ENCODE data around the gene PPP1R14B.
"Not testable (repeated sequence)": the region's sequence is repeated elsewhere in the genome, so short reads cannot be mapped to it uniquely, and the experiment has no call there.

The PPP1R14B gene

DNA sequence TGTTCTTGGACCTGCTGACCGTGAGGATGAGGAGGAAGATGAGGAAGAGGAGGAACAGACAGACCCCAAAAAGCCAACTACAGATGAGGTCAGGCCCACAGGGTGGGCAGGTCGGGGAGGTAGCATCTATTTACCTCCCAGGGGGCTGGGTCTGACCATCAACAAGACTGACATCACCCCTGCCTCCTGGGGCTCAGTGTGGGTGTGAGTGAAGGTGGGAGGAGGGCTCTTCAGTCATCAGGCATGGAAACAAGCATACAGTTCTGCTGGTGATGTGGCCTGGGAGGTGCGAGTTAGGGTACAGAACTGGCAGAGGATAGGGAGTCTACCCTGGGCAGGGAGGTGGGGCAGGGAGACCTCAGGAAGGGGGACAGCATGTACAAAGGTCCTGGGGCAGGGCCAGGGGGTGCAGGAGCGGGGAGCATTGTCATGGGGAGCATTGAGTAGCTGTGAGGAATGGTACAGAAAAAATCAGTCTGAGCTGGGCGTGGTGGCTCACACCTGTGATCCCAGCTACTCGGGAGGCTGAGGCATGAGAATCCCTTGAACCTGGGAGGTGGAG, 13.5 kb upstream of the PPP1R14B start:
- no peak for DNase-seq

DNA sequence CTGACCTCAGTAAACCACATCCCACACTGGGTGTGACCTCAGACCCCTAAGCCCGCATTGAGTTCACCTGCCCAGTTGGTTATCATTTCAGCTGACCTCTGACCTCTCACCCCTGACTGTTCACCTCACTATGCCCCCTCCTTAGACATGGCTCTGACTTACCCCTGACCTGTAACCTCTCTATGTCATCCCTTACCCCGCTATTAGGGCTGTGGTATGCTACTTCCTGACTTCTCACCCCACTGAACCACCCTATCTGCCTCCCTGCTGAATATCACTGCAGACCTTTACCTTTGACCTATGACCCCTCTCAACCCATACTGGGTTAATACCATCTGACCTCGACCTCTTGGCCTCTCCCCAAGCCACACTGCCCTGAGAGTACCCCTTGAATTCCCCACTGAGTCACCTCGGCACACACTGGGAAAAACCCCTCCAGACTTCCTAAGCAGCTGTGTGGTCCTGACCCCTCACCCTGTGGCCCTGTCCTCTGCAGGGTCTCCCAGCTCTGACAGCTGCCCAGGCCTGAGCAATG, 12.9 kb upstream of the PPP1R14B start:
- no peak for DNase-seq

DNA sequence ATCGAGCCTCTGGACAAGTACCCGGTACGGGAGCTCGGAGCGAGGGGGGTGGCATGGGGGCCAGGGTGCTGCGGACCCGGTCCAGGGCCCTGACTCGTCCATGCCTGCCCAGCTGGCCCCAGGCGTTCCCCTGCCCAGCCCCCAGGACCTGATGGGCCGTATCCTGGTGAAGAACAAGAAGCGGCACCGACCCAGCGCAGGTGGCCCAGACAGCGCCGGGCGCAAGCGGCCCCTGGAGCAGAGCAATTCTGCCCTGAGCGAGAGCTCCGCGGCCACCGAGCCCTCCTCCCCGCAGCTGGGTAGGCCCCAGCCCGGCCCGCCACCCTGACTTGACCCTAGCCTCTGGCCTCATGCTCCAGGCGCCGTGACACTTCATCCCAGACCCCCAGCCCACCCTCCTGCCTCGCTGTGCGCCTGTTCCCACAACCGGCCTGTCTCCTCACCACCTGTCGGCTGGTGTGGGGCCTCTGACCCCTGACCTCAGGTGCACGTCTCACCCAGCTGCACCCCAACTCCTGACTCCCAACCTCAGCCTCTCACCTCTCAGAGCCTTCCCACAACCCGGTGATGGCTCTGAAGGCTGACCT, 12.3 kb upstream of the PPP1R14B start:
- no peak for DNase-seq

DNA sequence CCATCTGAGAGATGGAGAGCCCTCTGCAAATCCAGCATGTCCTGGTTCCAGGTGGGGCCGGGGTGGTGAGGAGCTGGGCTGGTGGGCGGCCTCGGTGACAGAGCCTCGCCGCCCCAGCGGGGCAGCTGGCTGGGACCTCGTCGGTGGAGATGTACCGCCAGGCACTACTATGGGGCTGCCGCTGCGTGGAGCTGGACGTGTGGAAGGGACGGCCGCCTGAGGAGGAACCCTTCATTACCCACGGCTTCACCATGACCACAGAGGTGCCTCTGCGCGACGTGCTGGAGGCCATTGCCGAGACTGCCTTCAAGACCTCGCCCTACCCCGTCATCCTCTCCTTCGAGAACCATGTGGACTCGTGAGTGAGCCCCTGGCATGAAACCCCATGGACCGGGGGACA, 11.6 kb upstream of the PPP1R14B start:
- no peak for DNase-seq

DNA sequence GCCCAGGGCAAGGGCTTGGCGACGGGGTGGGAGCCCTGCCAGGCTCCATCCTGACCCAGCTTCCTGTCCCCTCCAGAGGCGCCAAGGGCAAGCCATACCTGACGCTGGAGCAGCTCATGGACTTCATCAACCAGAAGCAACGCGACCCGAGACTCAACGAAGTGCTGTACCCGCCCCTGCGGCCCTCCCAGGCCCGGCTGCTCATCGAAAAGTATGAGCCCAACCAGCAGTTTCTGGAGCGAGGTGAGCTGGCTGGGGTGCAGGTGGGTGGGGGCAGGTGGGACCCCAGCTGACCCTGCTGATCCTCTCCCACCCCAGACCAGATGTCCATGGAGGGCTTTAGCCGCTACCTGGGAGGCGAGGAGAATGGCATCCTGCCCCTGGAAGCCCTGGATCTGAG, 9.6 kb upstream of the PPP1R14B start:
- DNase-seq: no peak

DNA sequence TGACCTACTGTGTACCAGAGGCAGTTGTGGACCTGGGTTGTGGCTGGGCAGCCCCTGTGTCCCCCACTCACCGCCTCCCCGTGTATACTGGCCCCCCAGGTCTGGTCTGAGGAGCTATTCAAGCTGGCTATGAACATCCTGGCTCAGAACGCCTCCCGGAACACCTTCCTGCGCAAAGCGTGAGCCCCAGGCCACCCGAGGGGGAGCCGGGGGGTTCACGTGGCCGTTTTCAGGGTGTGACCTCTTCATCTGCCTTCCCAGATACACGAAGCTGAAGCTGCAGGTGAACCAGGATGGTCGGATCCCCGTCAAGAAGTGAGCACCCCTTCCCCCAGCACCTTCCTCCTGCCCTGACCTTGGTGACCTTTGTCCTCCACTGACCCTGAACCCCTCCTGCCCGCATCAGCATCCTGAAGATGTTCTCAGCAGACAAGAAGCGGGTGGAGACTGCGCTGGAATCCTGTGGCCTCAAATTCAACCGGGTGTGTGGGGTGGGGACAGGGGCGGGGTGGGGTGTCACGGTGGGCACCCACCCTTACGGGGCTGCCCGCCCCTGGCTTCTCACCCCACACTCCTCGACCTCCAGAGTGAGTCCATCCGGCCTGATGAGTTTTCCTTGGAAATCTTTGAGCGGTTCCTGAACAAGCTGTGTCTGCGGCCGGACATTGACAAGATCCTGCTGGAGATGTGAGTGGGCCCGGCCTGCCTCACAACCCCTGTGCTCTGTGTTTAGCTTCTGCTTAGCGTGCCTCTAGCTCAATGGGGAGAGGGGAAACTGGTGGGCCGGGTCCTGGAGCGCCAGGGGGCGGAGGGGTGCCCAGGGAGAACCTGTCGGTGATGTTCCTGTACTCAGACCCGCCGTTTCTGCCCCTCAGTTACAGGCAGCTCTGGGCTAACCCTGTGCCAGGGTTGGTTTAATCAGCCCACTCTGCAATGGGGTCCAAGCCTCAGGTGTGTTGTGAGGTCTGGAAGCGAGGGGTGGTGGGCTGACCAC, 8.7 kb upstream of the PPP1R14B start:
- DNase-seq: no peak

DNA sequence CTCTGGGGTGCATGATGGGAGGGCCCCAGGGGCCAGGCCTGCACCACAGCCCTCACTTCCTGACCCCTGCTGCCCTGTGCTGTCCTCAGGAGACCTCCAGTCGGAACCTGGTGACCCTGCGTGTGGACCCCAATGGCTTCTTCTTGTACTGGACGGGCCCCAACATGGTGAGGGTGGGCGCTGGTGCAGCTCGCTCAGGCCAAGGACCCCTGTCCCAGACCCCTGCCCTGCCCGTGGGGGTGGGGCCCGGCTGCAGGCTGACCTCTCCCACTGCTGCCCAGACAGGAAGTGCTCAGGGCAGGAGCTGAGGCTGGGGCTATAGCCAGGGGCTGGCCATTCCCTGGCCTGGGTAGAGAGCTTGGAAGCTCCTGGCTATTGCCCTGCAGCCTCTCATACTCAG, 7.6 kb upstream of the PPP1R14B start:
- no peak for DNase-seq

DNA sequence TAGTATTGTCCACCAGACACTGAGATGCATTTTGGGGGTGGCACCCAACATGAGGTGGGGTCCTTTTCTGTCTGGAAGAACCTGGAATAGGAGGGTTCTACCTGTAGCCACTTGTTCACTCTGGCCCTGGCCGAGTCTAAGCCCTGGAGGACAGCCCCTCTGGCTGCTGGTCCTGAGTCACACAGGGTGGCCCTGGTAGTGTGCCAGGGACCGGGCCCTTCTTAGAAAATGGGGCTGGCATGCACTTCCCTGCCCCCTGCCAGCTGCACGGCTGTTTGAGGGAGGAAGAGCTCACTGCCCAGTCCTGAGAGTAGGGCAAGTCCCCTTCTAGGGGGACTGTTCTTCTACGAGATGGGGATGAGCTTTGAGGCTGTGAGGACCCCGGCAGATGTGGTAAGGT, 6.7 kb upstream of the PPP1R14B start:
- no peak for DNase-seq

DNA sequence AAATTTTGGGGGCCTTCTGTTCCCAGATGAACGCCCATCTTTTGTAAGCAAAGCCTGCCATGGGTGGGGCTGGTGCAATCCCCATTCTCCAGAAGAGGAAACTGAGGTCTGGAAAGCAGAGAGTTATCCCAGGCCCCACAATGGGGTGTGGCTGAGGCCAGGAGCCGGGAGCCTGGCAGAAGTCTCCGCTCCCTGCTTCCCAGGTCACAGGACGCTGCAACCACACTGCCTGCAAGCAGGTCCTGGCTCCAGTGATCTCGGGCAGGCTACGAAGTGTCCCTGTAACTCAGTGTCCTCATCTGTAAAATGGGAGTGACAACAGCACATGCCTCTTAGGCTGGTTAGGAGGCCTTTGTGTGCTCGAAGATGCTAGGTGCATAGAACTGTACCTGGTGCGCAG, 6.3 kb upstream of the PPP1R14B start:
- DNase-seq: no peak

DNA sequence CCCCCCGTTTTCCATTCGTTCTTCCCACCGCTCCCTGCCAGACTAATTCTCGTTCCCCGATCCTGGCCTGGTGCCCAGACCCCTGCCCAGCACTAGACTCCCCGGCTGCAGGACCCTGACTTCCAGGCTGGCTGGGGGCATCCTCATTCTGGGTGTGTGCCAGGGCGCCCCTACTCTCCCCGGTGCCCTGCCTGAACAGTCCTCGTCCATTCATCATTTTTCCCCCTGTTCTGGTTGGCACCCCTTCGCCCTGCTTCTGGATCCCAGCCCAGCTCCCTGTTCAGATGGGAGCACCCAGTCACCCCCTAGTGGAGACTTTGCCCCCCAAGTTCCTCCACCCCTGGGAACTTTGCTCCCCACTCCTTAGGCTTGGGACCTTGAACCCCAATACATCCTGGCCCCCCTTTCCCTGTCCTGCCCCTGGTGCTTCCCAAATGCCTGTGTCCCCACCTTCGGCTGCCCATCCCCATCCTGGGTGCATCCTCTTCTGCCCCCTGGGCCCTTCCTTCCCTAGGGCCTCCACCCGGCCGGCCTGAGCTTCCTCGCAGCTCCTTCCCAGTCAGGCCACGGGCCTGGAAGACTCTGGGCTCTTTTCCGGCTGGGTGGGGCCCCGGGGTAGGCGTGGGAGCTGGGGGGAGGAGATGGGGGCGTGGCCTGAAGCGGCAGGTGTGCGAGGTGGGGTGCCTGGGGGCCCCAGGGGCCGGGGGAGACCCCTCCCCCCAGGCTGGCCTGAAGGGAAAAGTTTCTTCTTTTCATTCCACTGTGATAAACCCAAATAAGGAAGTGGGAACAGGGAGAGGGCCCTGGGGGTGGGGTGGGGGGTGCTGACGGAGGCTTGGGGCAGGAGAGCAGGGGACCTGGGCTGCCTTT, 5.5 kb upstream of the PPP1R14B start:
- peak; percentile 75 for DNase-seq

DNA sequence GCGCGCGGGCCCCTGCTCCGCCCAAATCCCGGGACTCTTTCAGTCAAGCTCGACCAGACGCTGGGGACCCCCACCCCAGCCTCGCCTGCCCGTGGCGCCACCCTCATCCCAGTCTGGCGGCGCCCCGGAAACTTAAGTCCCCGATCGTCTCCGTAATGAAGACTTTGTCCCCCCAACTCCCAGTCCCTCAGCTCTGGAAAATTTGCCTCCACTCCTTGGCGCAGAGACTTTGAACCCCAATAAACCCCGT, 4.9 kb upstream of the PPP1R14B start:
- DNase-seq: no peak

DNA sequence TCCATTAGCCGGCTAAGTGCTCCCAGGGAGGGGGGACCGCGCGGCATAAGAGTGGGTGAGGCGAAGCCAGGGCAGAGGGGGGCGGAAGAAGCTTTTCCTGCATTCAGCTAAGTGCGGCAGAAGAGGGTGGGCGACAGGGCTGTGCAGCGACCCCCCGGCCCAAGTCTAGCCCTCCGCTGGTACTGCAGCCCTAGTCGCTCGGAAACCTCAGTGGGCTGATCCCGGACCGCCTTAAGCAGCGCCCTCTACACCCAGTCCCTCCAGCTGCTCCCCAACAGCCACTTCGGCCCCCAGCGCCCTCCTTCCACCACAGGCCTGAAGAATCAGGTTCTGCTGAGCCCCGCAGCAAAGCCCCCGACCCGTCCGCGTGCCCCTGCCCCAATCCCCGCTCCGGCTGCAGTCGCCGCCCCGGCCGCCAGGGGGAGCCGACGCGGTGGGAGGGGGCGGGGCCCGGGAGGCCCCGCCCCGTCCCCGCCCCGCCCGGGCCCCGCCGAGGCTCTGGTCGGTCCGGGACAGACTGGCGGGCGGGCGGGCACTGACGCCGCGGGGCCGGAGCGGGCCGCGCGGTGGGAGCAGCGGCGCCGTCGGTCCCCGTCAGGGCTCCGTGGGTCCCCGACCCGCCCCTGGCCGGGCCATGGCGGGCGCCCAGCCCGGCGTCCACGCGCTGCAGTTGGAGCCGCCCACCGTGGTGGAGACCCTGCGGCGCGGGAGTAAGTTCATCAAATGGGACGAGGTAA, 4.4 kb upstream of the PPP1R14B start, which contains the start of gene PLCB3:
TSS of gene PLCB3 (plus strand) at position 515 of the 737 bp plus-strand sequence. CDS start at position 635, 120 bp downstream.
- peak; percentile 79 for DNase-seq

DNA sequence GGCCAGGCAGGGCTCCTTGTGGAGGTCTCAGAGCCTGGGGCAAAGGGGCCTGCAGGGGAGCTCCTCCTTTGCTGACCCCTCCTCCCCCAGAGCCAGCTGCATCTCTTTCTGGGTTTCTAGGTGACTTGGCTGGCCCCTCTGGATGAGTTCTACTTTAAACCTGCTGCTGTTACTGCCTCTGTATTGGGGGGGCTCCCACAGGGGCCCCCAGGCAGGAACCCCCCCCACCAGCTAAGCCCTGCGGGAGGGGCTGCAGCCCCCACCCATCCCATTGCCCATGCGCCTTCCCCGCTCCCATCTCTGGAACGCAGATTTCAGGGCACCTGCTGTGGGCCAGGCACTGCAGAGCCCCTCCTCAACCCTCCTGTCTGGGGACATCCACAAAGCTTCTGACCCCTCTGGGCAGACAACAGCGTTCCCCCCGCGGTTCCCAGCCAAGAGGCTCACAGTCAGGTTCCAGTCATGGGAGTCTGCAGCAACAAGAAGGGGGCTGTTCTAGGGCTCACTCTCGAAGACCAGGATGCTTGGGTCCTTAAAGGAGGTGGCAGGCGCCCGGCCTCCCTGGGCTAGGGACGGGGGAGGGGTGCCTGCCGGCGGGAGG, 3.8 kb upstream of the PPP1R14B start:
- no peak for DNase-seq

DNA sequence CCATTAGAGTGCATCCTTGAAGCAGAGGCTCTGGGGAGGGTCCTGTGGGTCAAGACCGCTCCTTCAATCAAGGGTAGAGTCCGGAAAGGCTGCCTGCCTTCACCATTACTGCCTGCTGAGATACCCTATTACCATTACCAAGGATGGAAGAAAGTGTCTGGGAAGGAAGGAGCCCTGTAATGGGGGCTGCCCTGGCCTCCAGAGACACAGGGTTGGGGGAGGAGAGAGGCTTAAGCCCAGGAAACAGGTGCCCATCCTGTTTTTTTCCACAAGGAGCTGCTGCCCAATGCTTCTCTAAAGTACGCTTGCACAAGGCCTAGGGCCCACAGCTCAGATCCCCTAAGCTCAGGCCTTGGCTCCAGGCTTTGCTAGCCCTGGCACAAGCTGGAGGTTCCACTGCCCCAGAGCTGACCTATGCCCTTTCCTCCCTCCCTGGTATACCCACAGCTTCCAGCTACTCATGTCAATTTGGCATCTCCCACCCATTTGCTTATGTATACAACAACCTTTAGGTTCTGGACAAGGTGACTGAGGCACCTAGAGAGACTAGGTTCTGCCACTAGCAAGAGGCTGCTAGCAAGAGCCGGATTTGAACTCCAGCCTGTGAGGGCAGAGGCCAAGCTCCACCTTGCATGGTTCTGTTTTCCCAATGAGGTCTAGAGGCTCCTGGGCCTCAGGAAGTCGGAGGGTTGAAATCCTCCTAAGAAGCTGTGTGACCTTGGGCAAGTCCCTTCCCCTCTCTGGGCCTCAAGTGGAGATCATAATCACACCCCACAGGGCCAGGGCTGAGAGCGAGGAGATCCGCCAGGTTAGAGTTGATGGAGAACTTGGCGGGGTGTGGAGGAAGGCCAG, 3.0 kb upstream of the PPP1R14B start:
- no peak for DNase-seq

DNA sequence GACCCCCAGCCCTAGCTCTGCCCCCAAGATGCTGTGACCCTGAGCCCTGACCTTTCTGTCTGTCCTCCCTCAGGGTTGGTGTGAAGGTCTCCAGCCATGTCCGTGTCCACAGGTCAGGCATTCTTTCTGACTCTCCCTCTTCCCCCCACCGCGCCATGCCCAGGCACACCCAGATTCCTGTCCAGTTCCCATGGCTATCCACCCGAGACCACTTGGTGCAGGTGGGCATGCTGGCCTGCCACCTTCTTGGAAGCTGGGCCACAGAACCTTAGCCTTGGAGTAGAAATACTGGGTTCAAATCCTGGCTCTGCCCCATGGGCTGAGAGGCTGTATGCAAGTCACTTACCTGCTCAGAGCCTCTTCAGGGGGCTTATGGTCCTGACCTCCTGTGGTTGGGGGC, 2.3 kb upstream of the PPP1R14B start:
- no peak for DNase-seq

DNA sequence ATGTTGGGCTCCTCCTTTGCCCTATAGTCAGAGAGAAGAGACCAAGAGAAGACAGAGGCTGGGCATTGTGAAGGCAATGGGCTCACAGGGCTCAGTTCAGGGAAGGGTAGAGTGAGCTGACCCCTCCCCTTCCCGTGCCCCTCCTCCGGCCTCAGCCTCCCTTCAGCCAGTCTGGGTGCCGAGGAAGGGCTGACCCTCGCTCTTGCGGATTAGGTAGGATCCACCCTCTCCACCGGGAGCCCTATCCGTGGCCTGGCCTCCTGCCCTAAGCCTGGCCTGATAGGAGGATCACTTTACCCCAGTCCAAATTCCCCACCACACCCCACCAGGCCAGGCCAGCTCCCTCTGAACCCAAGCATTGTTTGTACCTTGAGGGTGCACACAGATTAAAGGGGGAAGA, 1.8 kb upstream of the PPP1R14B start:
- no peak for DNase-seq

DNA sequence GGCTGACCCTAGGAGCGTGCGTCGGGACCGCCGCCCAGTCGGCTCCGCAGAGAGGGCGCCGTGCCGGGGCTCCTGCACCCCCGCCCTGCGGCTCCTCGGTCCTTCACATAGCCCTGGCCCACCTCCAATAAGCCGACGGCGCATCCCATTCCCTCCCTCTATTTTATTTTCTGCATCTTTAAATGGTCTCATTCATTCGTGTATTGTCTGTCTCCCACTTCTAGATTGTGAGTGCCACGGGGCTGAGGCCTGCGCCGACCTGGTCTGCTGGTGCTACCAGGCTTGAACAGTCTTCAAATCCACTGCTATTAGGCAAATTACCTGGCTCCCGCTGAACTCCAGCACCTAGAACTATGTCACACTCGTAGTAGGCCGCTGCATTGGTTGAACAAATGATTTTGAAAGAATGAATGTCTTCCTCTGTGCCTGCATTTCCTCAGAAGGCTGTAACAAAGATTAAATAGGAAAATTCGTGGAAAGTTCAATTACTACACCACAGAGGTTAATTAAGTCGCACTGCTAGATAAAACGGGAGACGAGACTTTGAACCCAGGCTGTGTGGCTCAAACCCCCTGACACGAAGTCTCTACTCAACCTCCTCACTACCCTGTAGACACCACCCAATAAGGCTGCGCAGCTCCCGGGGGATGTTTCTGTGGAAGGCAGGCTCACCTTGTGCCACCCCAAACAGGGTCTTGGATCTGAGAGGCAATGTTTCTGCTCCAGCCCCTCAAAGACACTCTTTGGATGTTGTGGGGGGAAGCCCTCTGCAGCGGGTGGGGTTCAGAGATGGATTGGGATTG, 1.2 kb upstream of the PPP1R14B start:
- no peak for DNase-seq

DNA sequence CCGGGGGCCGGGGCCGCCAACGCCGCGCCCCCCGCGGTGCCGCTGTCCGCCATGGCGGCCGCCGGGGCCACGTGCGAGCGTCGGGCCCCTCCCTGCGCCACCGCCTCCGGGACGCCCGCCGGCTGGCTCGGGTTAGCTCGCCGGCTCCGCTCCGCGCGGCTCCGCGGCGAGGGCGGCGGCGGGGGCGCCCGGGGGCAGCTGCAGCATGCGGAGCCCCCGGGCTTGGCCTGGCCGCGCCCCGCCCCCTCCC, 197 bp downstream of the PPP1R14B start:
- not testable (repeated sequence) for DNase-seq

DNA sequence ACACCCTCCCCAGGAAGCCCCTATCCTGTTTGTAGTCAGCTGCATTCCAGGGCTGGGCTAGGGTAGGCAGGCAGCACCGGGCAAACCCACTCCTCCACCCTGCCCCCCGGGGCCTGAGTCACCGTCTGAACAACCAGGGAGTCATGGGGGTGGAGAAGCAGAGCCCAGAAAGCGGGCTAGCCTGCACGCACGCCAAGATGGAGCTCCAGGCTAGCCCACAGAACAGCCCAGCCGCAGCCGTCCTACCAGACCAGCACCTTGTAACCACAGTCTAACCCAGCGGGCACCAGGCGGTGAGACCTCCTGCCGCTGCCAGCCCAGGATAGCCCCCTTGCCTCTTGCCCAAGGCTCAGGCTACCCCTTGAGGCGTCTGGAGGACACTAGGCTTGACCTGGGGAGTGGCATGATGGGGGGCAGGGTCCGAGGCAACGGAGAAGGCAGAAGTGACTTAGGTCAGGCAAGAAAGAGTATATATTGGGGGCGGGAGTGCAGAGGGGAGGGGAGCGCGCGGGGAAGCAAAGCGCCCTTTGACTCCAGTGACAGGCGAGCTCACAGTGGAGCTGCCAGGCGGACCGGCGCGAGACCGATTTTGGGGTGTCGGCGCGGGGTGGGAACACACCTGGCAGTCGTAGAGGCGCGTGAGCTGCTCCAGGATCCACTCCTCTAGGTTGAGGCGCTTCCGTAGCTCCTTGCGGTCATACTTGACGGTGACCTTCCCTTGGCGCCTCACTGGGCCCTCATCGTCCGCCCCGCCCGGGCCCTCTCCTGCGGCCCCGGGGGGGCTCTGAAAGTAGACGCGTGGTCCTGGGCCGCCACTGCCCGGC, 734 bp downstream of the PPP1R14B start:
- peak; percentile 98 for DNase-seq
